HG03469 (cell line): ENCODE data around the gene GNG3.
"Not testable (repeated sequence)": the region's sequence is repeated elsewhere in the genome, so short reads cannot be mapped to it uniquely, and the experiment has no call there.

ENCODE experiments used
- ATAC-seq: cut with Tn5 transposase; IDR thresholded peaks from one replicate; pipeline ENCODE4 v1.9.1; 2021; ENCODE audit warnings: mild to moderate bottlenecking, moderate library complexity, moderate number of reproducible peaks; ENCODE audit not compliant: unreplicated experiment

GNG3 gene

GRCh38 chr11:62687508-62688396 is 19.7 kb upstream of the GNG3 start:
- no peak for ATAC-seq

DNA sequence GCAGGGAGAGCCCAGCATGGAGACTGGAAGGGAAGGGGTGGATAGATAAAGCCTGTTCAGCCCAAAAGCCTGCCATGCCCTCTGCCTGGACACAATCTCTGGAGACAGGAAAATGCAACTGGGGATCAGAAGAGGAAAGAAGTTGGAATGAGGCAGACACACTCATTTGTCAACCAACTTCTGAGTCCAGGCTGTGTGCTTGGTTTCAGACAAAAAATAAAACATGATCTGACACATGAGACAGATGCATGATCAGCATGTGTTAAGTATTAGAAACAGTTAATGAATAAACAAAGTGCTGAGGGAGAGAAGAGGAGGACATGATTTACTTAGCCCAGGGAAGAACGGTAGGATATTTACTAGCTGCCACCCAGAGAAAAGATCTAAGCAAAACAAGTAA is 19.0 kb upstream of the GNG3 start:
- ATAC-seq, result no peak

- no peak for ATAC-seq
Observed at GRCh38 chr11:62689421-62690183, 17.9 kb upstream of the GNG3 start, which contains the start of gene LRRN4CL. Gene LRRN4CL (minus strand): TSS chr11:62689530. CDS start chr11:62688508, 1,022 bp downstream.

GRCh38 chr11:62693624-62694023 is 13.9 kb upstream of the GNG3 start:
- not testable (repeated sequence) for ATAC-seq

- no peak for ATAC-seq
Observed at GRCh38 chr11:62694455-62695167, 12.9 kb upstream of the GNG3 start.

DNA sequence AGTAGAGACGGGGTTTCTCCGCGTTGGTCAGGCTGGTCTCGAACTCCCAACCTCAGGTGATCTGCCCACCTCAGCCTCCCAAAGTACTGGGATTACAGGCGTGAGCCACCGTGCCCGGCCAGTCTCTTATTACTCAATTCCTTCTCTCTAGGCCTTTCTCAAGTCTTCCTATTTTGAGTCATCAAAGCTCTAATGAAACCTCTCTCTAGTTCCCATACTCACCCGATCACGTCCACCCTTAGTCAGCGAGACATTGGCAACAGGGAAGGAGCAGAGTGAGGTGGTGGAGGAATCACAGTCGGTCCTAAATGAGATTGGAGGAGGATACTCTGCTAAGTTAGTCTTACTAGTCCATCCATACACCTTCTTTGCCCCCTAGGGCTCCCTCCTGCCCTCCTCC is 5.2 kb upstream of the GNG3 start:
- ATAC-seq, result no peak

DNA sequence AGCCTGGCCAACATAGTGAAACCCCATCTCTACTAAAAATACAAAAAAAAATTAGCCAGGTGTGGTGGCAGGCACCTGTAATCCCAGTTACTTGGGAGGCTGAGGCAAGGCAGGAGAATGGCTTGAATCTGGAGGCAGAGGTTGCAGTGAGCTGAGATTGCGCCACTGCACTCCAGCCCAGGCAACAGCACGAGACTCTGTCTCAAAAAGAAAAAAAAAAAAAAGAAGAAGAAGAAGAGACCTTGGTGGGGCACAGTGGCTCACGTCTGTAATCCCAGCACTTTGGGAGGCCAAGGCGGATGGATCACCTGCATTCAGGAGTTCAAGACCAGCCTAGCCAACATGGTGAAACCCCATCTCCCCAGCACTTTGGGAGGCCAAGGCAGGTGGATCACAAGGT is 3.6 kb upstream of the GNG3 start:
- not testable (repeated sequence) for ATAC-seq

DNA sequence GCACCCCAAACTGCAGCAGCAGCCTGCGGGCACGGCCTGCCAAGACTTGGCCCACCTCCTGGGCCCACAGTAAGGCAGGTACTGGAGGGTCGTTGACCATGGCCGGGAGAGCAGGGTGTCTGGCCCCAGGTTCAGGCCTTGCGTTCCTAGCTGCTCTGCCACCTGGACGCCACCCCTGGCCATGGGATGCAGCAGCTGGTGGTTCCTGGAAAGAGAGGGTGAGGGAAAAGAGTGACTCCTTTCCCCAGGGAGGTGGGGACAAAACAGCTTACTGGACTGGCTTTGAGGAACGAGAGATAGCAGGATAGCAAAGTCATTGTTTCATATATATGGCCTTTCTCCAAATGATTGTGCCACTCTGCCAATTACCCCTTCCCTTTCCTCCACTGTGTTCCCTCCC is 2.1 kb upstream of the GNG3 start:
- ATAC-seq, result no peak

DNA sequence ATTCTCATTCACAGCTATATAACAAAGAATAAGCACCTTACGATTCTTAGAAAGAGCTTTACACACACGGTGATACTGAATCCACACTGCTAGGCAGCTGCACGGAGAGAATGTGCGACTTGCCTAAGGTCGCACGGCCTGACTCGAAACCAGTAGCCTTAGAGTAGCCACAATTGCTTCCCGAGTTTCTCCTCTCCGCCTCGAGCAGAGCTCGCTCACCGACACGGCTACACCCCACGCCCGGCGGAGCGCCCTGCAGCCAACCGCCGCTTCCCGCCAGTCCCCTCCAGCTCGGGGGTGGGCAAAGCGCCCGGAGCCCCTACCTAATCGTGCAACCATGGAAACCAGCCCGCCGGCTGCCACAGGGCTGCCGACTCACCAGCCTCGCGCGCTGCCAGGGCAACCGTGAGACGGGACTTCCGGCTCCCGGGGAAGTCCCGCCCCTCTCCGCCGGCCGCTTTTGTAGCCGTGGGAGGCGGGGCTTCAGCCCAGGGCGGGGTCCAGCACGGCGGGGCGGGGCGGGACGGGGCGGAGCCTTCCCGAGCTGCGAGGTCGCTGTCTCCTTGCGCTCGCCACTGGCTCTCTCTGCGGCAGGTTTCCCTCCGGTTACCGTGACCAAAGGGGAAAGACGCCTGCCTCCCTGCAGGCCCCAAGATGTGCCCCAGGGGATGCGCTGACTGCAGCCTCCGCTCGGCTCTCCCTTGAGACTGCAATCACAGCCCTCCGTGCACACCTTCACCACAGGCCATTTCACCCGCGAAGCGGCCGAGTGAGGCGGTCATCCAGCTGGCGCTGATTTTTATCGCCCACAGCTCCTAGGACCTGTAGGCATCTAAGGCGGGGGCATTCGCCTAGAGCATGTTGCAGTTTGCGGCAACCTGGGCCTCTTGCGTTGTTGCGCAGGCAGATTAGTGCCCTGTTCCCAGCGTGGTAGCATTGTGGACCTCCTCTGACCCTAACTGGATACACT is 1.3 kb upstream of the GNG3 start:
- ATAC-seq, result peak; percentile 31

DNA sequence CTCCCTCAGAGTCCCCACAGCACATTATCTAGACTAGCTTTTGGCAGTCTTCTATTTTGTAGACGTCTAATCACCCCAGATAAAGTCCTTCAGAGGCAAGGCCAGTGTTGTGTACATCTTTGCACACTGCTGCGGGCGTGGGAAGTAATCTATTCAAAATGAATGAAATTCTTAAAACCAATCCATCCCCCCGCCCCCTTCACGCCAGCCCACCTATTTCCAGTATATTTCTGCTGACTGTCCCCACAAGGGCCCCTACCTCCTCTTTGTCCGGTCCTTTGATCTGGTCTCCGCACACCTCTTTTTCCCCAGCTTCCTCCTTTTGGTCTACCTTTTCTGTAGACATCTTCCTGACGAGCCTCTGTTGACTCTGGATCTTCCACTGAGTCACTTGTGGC is 627 bp upstream of the GNG3 start:
- no peak for ATAC-seq

- ATAC-seq, result no peak
Observed at GRCh38 chr11:62708392-62708791, 916 bp downstream of the GNG3 start.

GRCh38 chr11:62708793-62709192 is 1.3 kb downstream of the GNG3 start:
- ATAC-seq, result no peak

- peak; percentile 42 for ATAC-seq
Observed at GRCh38 chr11:62709247-62710000, 1.9 kb downstream of the GNG3 start.

DNA sequence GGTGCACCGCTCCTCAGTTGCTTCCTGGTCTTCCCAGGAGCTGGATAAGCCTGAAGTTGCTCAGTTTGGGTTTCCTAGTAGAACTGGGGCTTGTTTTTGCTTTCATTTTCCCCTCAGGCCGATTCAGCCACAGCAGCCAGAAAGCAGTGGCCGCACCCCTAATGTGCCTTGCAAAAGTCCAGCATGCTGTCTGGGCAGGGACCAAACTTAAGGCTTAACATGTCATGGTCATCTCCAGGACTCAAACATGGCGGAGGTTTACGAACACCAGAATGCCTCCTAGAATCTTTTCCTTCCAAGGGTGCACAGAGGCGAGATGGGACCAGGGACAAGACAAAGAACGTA is 2.5 kb downstream of the GNG3 start:
- ATAC-seq, result no peak

DNA sequence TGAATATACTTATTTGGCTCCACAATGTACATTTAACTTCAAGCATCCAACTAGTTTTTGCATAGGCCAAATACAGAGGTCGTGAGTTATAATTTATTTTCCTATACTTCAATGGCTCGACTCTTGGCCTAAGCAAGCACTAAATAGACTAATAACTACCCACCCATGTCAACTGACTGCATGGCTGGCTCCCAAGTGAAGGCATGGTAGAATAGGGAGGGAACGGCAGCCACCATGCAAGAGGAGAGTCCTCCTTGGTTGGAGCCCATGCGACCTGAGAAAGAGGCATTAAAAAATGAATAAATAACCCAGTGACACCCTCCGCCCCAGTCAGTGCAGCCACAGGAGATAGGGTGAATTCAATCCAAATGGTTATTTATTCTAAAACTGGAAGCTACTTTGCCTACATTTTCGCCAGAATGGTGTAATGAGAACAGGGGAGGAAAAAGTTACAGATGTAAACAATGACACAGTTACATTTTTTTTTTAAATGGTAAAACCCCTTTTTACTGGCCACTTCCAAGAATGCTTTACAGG is 4.9 kb downstream of the GNG3 start:
- no peak for ATAC-seq

GRCh38 chr11:62712861-62713260 is 5.4 kb downstream of the GNG3 start:
- ATAC-seq, result no peak

- ATAC-seq, result no peak
Observed at GRCh38 chr11:62713343-62713742, 5.9 kb downstream of the GNG3 start.

- no peak for ATAC-seq
Observed at GRCh38 chr11:62715150-62716130, 8.0 kb downstream of the GNG3 start.
